Tibial artery (tissue), 4 donors: ENCODE measurements around the gene THRSP.
"Not testable (repeated sequence)": the region's sequence is repeated elsewhere in the genome, so short reads cannot be mapped to it uniquely, and the experiment has no call there.

Experiments
- DNase-seq, 2 donors: peaks; one replicate each; pipeline ENCODE4 v3.0.0-alpha.2; 2019
- H3K27ac ChIP-seq, 2 donors: fragments of 200-600 bp; sonication (generic) in 1 of 2; 1 replicate in 1 of 2; 2 replicates in 1 of 2; pipeline ENCODE4 v1.5.1; 2018 to 2019; ENCODE audit warnings: mild to moderate bottlenecking in 1 of 2
- H3K27me3 ChIP-seq, 2 donors: fragments of 200-600 bp; sonication (generic) in 1 of 2; one replicate each; pipeline versions ENCODE4 v1.5.1 to v1.6.0; 2016 to 2019
- H3K36me3 ChIP-seq, 3 donors: fragments of 200-600 bp; sonication (generic) in 2 of 3; one replicate each; pipeline ENCODE4 v1.5.1; 2016 to 2019; ENCODE audit warnings: mild to moderate bottlenecking in 2 of 3
- H3K4me1 ChIP-seq, 4 donors: fragments of 200-600 bp; sonication (generic) in 2 of 4; 1 replicate in 3 of 4; 2 replicates in 1 of 4; pipeline ENCODE4 v1.5.1; 2016 to 2019
- H3K4me3 ChIP-seq, 2 donors: fragments of 200-600 bp; sonication (generic) in 1 of 2; 1 replicate in 1 of 2; 2 replicates in 1 of 2; pipeline ENCODE4 v1.5.1; 2018 to 2019; ENCODE audit warnings: mild to moderate bottlenecking in 2 of 2
- H3K9me3 ChIP-seq, 3 donors: fragments of 200-600 bp; sonication (generic) in 1 of 3; one replicate each; pipeline ENCODE4 v1.5.1; 2016 to 2019
- intact Hi-C: fragments of 100-400 bp; cut with DNase I; formaldehyde crosslinking; loops from one replicate; pipeline ENCODE4 v1.15.0; 2023; ENCODE audit warnings: low total_unique reads
- TF ChIP-seq, protein P1 (sequence below), 2 experiments: fragments of 200-600 bp in 1 of 2; fragments of 450-650 bp in 1 of 2; IDR thresholded peaks; one replicate each; pipeline ENCODE4 v1.5.1; 2017 to 2019; ENCODE audit warnings: antibody characterized with exemption in 2 of 2, mild to moderate bottlenecking in 1 of 2, moderate library complexity in 1 of 2

The THRSP gene

DNA sequence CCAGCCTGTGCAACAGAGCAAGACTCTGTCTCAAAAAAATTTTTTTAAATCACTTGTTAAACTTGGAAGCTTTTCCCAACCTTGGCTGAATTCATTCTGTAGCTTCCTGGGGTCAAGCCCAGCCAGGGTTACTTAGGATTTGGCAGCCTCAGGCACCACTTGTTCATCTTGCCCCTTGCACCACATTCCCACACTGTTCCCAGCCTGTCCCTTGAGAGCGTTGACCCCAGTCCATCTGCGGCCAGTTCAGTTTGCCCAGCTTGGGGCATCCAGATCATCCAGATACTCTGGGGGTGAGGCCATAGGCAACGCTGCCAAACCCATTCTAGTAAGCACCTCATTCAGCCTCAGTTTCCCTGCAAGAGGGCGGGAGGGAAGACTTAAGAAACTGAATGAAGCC, 8.7 kb upstream of the THRSP start:
- Histone ChIP-seq H3K4me3 (no peak overlapping the region), H3K27ac (no peak overlapping the region), H3K27me3 (no peaks in the 10 kb centered on the region), H3K4me1 (peaks cover 0 to 7% (median 2%) of the 10 kb centered on the region in 4 donors), H3K36me3 (no peaks in the 10 kb centered on the region), H3K9me3 (no peaks in the 10 kb centered on the region)
- TF ChIP-seq, protein P1, sequence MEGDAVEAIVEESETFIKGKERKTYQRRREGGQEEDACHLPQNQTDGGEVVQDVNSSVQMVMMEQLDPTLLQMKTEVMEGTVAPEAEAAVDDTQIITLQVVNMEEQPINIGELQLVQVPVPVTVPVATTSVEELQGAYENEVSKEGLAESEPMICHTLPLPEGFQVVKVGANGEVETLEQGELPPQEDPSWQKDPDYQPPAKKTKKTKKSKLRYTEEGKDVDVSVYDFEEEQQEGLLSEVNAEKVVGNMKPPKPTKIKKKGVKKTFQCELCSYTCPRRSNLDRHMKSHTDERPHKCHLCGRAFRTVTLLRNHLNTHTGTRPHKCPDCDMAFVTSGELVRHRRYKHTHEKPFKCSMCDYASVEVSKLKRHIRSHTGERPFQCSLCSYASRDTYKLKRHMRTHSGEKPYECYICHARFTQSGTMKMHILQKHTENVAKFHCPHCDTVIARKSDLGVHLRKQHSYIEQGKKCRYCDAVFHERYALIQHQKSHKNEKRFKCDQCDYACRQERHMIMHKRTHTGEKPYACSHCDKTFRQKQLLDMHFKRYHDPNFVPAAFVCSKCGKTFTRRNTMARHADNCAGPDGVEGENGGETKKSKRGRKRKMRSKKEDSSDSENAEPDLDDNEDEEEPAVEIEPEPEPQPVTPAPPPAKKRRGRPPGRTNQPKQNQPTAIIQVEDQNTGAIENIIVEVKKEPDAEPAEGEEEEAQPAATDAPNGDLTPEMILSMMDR (IDR thresholded peaks at IDR 0.05): no peak
- intact Hi-C loops: no loop called here
- DNase-seq: no peak

DNA sequence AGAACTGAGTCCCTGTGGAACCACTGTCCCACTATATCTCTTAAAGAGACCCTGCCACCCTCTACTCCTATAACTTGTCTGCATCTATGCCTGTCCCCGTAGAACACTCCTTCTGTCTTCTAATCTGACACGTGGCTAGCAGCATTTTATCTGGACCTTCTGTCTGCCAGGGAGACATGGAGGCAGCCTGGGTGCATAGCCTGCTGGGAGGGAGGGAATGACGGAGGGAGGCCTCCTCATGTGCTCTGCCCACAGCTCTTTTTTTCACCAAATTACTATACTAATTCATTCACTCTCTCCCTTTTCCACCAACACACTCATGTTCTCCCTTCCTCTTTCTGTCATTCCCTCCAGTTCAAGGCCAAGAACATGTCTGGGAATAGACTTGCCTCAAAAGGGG, 7.6 kb upstream of the THRSP start:
- peaks cover 0 to 18% (median 10%) of the 10 kb centered on the region in 4 donors for H3K4me1 ChIP-seq
- no peaks in the 10 kb centered on the region for H3K27me3 ChIP-seq
- intact Hi-C loops: no loop called here
- H3K36me3 ChIP-seq: no peaks in the 10 kb centered on the region
- no peak for DNase-seq
- TF ChIP-seq, protein P1 (IDR thresholded peaks at IDR 0.05): no peak
- H3K27ac ChIP-seq: no peak overlapping the region
- no peak overlapping the region for H3K4me3 ChIP-seq
- no peaks in the 10 kb centered on the region for H3K9me3 ChIP-seq

DNA sequence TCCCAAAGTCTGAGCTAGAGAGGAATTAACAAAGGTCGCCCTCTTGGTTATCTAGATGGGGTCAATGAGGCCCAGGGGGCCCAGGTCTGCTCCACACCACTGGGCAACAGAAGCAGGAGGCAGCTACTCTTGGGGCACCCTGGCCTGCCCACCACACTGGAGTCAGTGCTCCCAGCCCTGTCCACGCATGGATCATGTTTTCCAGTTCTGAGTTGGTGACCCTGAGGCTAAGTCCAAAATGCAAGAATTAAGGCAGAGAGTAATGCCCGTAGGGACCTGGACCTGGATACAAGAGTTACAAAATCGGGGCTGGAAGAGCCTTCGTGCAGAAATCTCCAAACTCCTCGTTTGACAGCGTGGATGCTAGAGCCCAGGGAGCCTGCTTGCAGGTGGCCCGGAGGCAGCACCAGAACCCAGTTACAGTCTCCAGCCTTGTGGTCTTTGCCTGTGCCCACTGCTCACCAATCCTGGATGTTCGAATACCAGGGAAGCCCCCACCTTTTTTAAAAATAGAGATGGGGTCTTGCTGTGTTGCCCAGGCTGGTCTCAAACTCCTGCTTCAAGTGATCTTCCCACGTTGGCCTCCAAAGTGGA, 6.1 kb upstream of the THRSP start:
- H3K27ac ChIP-seq: no peak overlapping the region
- intact Hi-C loops: no loop called here
- TF ChIP-seq, protein P1 (IDR thresholded peaks at IDR 0.05): no peak
- no peak overlapping the region for H3K4me3 ChIP-seq
- DNase-seq: no peak
- peaks cover 0 to 31% (median 19%) of the 10 kb centered on the region in 4 donors for H3K4me1 ChIP-seq
- no peaks in the 10 kb centered on the region for H3K9me3 ChIP-seq
- H3K27me3 ChIP-seq: no peaks in the 10 kb centered on the region
- no peaks in the 10 kb centered on the region for H3K36me3 ChIP-seq

DNA sequence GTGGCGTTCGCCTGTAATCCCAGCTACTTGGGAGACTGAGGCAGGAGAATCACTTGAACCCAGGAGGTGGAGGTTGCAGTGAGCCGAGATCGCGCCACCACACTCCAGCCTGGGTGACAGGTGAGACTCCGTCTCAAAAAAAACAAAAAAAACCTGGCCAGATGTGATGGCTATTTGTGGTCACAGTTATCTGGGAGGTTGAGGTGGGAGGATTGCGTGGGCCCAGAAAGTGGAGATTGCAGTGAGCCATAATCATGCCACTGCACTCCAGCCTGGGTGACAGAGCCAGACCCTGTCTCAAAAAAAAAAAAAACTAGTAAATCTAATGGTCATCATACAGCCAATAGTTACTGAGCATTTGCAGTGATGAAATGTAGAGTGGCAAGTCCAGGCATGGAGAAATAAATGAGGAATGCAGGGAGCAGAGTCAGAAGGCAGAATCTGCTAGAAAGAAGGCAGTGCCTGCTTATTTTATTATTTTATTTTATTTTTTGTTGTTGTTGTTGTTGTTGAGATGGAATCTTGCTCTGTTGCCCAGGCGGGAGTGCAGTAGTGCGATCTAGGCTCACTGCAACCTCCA, 3.8 kb upstream of the THRSP start:
- Histone ChIP-seq H3K4me1 (peaks cover 0 to 39% (median 24%) of the 10 kb centered on the region in 4 donors), H3K27ac (peak overlapping the region; percentile 33 to 46)
- DNase-seq, H3K36me3 ChIP-seq, intact Hi-C loops, H3K4me3 ChIP-seq, H3K27me3 ChIP-seq, H3K9me3 ChIP-seq: not testable (repeated sequence)

DNA sequence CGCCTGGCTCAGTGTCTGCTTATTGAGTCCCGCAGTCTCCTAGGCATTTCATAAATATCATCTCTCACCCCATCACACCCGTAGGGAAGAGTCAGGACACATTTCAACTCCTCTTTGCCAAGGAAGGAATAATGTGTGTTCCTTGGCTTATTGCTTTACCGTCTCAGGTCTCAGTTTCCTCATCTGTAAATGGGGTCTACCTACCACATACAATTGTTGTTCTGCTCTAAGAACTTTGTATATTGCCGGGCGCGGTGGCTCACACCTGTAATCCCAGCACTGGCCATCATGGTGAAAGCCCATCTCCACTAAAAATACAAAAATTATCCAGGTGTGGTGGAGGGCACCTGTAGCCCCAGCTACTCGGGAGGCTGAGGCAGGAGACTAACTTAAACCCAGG, 3.1 kb upstream of the THRSP start:
- H3K27ac ChIP-seq: peak overlapping the region; percentile 33 to 46
- peaks cover 0 to 39% (median 24%) of the 10 kb centered on the region in 4 donors for H3K4me1 ChIP-seq
- TF ChIP-seq, protein P1 (IDR thresholded peaks at IDR 0.05): no peak
- intact Hi-C loops: no loop called here
- DNase-seq: no peak
- H3K9me3 ChIP-seq: no peaks in the 10 kb centered on the region
- H3K36me3 ChIP-seq: no peaks in the 10 kb centered on the region
- no peaks in the 10 kb centered on the region for H3K27me3 ChIP-seq
- H3K4me3 ChIP-seq: no peak overlapping the region

DNA sequence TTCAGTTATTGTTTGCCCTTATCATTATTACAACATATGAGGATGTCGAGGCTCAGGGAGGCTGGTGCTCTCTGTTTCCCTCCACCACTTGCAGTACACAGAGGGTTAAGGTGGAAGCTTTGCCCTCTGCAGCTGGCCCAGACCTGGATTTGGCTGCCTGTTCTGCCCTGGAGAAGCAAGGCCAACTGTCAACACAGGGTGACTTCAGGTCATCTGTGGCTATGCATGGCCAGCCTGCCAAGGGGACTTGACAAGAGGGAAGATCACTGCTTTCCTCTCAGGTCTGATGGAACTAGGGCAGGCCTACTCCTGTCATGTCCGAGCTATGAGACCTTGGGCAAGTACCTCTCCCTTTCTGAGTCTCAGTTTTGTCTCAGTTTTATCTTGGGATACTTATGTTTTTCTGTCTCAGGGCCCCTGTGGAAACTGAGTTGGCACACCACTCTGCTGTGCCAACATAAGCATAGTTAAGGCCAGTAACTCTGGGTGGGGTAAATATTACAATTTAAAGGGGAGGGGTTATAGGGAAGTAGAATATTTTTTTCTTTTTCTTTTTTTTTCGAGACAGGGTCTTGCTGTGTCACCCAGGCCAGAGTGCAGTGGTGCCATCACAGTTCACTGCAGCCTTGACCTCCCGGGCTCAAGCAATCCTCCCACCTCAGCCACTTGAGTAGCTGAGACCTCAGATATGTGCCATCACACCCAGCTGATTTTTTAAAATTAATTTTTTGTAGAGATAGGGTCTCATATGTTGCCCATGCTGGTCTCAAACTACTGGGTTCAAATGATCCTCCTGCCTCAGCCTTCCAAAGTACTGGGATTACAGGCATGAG, 2.4 kb upstream of the THRSP start:
- no peaks in the 10 kb centered on the region for H3K36me3 ChIP-seq
- TF ChIP-seq, protein P1 (IDR thresholded peaks at IDR 0.05): no peak

More for the DNA sequence above, 2.4 kb upstream of the THRSP start:
- peak overlapping the region; percentile 33 to 46 for H3K27ac ChIP-seq
- no peaks in the 10 kb centered on the region for H3K27me3 ChIP-seq
- H3K9me3 ChIP-seq: no peaks in the 10 kb centered on the region
- intact Hi-C loops: no loop called here
- no peak overlapping the region for H3K4me3 ChIP-seq
- DNase-seq: peak in 1 of 2 donors; percentile 71
- H3K4me1 ChIP-seq: peaks cover 0 to 39% (median 24%) of the 10 kb centered on the region in 4 donors
